ENCODE results near the gene DHCR24. TPM values are rescaled to one million over a fixed set of nuclear protein-coding genes. Genes with fewer than 3 reads are reported as not detected.
"Not testable (repeated sequence)": the region's sequence is repeated elsewhere in the genome, so short reads cannot be mapped to it uniquely, and the experiment has no call there.

The DHCR24 gene, protein sequence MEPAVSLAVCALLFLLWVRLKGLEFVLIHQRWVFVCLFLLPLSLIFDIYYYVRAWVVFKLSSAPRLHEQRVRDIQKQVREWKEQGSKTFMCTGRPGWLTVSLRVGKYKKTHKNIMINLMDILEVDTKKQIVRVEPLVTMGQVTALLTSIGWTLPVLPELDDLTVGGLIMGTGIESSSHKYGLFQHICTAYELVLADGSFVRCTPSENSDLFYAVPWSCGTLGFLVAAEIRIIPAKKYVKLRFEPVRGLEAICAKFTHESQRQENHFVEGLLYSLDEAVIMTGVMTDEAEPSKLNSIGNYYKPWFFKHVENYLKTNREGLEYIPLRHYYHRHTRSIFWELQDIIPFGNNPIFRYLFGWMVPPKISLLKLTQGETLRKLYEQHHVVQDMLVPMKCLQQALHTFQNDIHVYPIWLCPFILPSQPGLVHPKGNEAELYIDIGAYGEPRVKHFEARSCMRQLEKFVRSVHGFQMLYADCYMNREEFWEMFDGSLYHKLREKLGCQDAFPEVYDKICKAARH
- total RNA-seq (2014; rRNA removed; shearing (Covaris generic)), result 42.9 and 65.8 TPM in 2 replicates

DNA sequence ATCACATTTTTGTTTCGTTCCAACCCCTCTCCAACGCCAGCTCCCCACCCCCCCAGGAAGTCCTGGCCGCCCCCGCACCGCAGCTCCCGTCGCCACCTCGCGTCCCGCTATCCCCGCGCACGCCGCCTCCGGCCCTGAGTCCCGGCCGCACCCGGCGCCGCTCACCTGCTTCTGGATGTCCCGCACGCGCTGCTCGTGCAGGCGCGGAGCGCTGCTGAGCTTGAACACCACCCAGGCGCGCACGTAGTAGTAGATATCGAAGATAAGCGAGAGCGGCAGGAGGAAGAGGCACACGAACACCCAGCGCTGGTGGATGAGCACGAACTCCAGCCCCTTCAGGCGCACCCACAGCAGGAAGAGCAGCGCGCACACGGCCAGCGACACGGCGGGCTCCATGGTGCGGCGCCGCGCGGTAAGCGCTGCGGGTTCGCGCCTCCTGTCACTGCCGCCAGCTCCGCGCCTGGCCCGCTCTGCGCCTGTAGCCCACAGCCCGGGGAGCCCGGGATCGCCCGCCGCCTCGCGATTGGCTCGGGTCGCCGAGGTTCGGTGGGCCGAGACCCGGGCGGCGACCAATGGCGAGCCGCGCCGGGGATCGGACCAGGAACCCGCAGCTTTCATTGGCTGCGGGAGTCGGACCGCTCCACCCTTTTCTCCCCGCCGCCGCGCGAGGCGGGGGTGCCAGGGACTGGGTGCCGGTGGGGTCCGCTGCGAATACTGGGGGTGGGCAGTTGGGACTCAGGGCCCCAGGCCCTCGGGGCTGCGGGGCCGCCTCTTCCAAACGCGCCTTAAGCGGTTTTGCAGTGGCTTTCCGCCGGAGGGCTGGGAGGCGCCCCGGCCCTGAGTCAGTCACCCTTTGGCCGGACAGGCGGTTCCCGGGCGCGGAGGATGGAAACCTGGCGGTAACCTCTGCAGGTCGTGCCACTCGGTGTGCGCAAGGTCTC lies at the start of gene DHCR24:
DHCR24 (minus strand) TSS at position 472 of the 941 bp plus-strand sequence; CDS start at position 396, 76 bp downstream.
- peaks cover 35% of the 10 kb centered on the region for H3K4me1 ChIP-seq (replicated peaks)
- no peaks in the 10 kb centered on the region for H3K27me3 ChIP-seq (replicated peaks)
- no peaks in the 10 kb centered on the region for H3K9me3 ChIP-seq (replicated peaks)
- peak; percentile 80 to 81 for DNase-seq (ENCODE audit: low read depth in 1 of 2, low spot score in 2 of 2)
- peak within 1 kb of the TSS; percentile 16; the same call in 1 of the 2 replicates for H3K27ac ChIP-seq
- peak within 1 kb of the TSS; percentile 69 for H3K4me3 ChIP-seq
- peaks cover 9% of the 10 kb centered on the region for H3K36me3 ChIP-seq

DNA sequence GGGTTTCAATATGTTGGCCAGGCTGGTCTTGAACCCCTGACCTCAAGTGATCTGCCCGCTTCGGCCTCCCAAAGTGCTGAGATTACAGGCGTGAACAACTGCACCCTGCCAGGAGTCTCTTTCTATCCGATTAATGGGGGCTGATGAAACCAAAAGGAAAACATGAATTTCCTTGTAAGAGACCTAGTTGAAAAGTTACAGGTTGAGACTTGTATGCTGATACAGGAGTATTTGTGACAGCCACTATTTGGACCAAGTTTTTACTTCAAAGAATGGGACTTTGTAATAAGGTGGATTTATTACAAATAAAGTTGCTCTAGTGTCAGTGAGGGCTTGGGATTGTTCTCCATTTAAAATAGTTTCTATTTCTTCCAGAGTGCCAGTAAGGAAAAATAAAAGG lies 49.8 kb upstream of the DHCR24 start:
- no peaks in the 10 kb centered on the region for H3K27me3 ChIP-seq (replicated peaks)
- peaks cover 46% of the 10 kb centered on the region for H3K4me1 ChIP-seq (replicated peaks)
- H3K9me3 ChIP-seq (replicated peaks), result peaks cover 7% of the 10 kb centered on the region
- no peak for DNase-seq (ENCODE audit: low read depth in 1 of 2, low spot score in 2 of 2)
- H3K36me3 ChIP-seq, result no peaks in the 10 kb centered on the region
- H3K4me3 ChIP-seq, result no peak overlapping the region
- H3K27ac ChIP-seq, result no peak overlapping the region

DNA sequence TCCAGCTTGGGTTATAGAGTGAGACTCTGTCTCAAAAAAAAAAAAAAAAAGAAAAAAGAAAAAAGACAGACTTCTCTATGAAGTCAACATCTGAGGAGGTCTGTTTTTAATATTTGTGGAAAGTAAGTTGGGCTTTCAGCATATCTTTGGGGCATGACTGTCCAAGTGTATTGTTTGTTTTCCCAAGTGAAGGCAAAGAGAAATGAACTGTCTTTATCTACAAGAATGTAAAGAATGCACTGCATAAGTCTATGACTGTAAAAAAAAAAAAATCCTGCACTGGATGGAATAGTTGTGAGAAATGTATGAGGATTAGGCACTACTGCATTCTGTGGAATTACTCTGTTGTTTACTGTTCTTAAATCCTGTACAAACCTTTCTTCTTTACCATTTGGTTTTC lies 47.9 kb upstream of the DHCR24 start:
- H3K4me1 ChIP-seq (replicated peaks), result peaks cover 37% of the 10 kb centered on the region
- DNase-seq (ENCODE audit: low read depth in 1 of 2, low spot score in 2 of 2), result peak in 1 of 2 experiments; percentile 91
- no peaks in the 10 kb centered on the region for H3K36me3 ChIP-seq
- H3K27me3 ChIP-seq (replicated peaks), result no peaks in the 10 kb centered on the region
- peaks cover 7% of the 10 kb centered on the region for H3K9me3 ChIP-seq (replicated peaks)
- no peak overlapping the region for H3K4me3 ChIP-seq
- H3K27ac ChIP-seq, result peak overlapping the region; percentile 90

DNA sequence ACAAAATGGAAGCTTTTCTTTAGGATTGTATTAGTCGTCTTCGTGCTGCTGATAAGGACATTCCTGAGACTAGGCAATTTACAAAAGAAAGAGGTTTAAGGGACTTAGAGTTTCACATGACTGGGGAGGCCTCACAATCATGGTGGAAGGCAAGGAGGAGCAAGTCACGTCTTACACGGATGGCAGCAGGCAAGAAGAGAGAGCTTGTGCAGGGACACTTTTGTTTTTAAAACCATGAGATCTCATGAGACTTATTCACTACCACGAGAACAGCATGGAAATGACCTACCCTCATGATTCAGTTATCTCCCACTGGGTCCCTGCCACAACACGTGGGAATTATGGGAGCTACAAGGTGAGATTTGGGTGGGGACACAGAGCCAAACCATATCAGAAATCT lies 47.1 kb upstream of the DHCR24 start:
- H3K4me1 ChIP-seq (replicated peaks), result peaks cover 31% of the 10 kb centered on the region
- not testable (repeated sequence) for DNase-seq (ENCODE audit: low read depth in 1 of 2, low spot score in 2 of 2); H3K4me3 ChIP-seq; H3K27me3 ChIP-seq (replicated peaks); H3K9me3 ChIP-seq (replicated peaks); H3K36me3 ChIP-seq
- peak overlapping the region; percentile 90 for H3K27ac ChIP-seq

DNA sequence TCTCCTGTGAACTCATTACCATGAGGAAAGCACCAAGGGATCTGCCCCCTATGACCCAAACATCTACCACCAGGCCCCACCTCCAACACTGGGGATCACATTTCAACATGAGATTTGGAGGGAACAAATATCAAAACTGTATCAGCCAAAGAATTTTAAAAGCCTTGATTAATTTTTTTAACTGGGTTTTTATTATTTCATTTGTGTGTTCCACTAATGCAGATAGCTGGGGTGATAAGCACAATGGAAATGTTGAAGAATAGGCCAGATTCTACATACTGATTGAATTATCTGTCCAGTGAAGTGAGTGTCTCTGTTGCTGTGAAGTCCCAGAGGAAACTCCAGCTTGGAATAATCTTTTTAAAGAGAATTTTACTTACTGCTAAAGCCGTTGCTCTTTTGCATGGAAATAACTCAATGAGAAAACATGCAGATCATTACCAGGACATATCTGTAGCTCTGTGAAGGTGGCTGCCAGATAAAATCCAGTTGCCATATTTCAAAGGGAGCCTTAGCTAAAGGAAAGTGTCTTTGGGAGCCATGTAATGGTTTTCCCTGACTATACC lies 44.4 kb upstream of the DHCR24 start:
- Histone ChIP-seq H3K9me3 (replicated peaks) (peaks cover 7% of the 10 kb centered on the region), H3K27ac (no peak overlapping the region), H3K36me3 (no peaks in the 10 kb centered on the region), H3K4me3 (no peak overlapping the region), H3K4me1 (replicated peaks) (peaks cover 22% of the 10 kb centered on the region), H3K27me3 (replicated peaks) (no peaks in the 10 kb centered on the region)
- no peak for DNase-seq (ENCODE audit: low read depth in 1 of 2, low spot score in 2 of 2)

DNA sequence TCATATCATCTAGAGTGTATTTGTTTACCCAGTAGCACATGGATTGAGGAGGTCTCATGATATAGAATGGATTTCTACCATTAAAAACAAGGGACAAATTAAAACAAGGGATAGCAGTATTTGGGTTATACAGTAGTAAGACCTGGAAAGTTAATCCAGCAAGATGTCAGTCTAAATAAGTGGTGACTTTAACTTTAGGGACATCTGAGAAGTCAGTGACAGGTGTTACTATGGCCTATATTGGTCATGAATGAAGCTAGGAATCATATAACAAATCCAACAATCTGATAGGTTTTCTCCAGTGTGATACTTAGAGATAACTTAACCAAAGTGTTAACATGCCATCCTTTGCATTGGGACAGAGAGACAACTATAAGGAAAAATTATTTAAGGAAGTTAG lies 42.7 kb upstream of the DHCR24 start:
- no peak overlapping the region for H3K4me3 ChIP-seq
- no peaks in the 10 kb centered on the region for H3K36me3 ChIP-seq
- H3K27me3 ChIP-seq (replicated peaks), result no peaks in the 10 kb centered on the region
- H3K27ac ChIP-seq, result no peak overlapping the region
- peaks cover 7% of the 10 kb centered on the region for H3K9me3 ChIP-seq (replicated peaks)
- H3K4me1 ChIP-seq (replicated peaks), result peaks cover 16% of the 10 kb centered on the region
- DNase-seq (ENCODE audit: low read depth in 1 of 2, low spot score in 2 of 2), result no peak

DNA sequence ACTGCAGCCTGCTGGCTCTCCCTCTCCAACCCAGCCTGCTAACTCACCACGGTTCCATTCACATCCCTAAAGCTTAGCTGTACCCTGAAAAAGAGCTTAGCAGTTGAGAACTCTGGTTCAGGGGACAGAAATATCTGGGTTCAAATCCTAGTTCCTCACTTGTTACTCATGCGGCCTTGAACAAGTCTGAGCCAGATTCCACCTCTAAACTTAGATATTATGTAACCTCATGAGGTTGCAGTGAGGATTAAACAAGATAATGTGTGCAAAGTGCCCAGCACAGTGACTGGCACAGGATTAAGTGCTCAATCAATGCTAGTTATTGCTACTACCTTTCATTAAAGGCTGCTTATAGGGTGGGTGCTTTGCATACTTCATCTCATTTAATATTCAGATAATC lies 41.3 kb upstream of the DHCR24 start:
- Histone ChIP-seq H3K4me3 (no peak overlapping the region), H3K27ac (no peak overlapping the region), H3K36me3 (no peaks in the 10 kb centered on the region), H3K9me3 (replicated peaks) (0 out of 2 replicates have a peak, but pooled peaks cover 3% of the 10 kb centered on the region), H3K27me3 (replicated peaks) (no peaks in the 10 kb centered on the region), H3K4me1 (replicated peaks) (peaks cover 8% of the 10 kb centered on the region)
- DNase-seq (ENCODE audit: low read depth in 1 of 2, low spot score in 2 of 2), result no peak

DNA sequence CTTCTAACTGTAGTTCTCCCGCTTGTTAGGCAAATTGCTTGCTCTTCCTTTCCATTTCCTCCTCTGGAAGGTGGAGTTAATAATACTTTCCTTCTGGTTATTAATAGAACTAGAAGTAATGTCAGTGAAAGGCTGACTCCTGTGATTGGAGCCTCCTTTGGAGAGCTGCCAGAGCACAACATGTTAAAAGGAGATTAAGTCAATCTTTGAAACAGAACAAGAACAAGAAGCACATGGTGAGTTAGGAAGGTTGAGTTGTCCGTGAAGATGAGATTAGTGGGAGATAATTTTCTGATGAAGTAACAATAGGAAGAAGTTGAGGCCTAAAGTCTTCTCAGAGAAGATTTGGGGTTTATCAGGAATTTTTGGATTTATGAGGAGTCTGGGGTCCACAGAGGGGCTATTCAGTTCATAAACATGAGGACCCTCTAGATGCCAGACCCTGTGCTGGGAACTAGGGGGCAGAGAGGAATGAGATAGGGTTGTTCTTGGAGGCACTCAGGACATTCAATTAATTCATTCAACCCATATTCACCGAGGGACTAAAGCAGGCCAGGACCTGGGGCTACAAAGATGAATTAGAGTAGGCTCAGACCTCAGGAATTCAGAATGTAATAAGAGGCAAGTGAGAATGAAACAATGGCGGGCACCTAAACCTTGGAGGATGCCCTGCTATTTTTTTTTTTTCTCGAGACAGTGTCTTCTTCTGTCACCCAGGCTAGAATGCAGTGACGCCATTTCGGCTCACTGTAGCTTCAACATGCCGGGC lies 40.7 kb upstream of the DHCR24 start:
- Histone ChIP-seq H3K27me3 (replicated peaks) (no peaks in the 10 kb centered on the region; the same call in 1 of the 2 replicates), H3K4me3 (no peak overlapping the region), H3K36me3 (no peaks in the 10 kb centered on the region), H3K27ac (no peak overlapping the region), H3K4me1 (replicated peaks) (peaks cover 8% of the 10 kb centered on the region), H3K9me3 (replicated peaks) (no peaks in the 10 kb centered on the region)
- DNase-seq (ENCODE audit: low read depth in 1 of 2, low spot score in 2 of 2), result no peak

DNA sequence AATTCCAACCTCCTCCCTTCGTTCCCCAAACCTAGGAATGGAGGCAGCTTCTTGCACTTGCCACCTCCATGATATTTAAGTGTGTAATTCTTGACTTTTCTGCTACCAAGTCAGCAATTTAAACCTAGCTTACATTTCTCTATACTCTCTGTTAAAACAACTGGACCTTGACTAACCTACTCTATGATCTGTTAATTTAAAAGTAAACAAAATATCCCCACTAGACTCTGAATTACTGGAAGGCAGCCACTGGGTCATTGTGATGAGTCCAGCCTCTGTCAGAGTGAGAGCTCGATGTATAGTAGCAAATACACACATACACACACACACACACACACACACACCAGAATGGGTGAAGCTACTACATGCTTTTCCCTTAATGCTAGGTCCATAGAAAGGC lies 40.0 kb upstream of the DHCR24 start:
- no peak for DNase-seq (ENCODE audit: low read depth in 1 of 2, low spot score in 2 of 2)

DNA sequence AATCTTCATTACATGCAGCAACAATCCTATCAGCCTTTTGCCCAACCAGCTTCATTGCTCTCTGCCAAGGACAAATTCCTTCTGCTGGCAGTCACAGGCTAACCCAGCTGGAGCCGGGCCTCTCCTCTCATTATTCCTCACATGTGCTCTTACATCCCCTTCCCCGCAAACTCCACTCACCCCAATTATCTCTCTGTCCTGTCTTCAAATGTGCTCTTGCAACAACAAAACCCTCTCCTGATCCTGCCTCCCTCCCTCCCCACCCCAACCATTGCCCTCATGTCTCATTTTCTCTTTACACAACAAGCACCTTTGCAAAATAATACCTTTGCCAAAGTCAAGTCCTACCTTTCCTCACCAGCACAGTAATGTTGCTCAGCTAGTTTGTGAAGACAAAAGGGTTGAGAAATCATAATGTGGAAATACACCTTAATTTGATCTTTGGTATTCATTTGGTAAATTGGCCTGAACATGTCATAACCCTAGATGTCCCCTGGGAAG lies 36.0 kb upstream of the DHCR24 start:
- Histone ChIP-seq H3K36me3 (no peaks in the 10 kb centered on the region), H3K27me3 (replicated peaks) (peaks cover 2% of the 10 kb centered on the region; the same call in 1 of the 2 replicates), H3K9me3 (replicated peaks) (no peaks in the 10 kb centered on the region), H3K4me3 (no peak overlapping the region), H3K4me1 (replicated peaks) (peaks cover 8% of the 10 kb centered on the region), H3K27ac (no peak overlapping the region)
- no peak for DNase-seq (ENCODE audit: low read depth in 1 of 2, low spot score in 2 of 2)

More for the DNA sequence above, 40.0 kb upstream of the DHCR24 start:
- H3K36me3 ChIP-seq, result no peaks in the 10 kb centered on the region
- no peak overlapping the region for H3K4me3 ChIP-seq
- no peaks in the 10 kb centered on the region for H3K9me3 ChIP-seq (replicated peaks)
- H3K4me1 ChIP-seq (replicated peaks), result peaks cover 8% of the 10 kb centered on the region
- H3K27me3 ChIP-seq (replicated peaks), result no peaks in the 10 kb centered on the region; the same call in 1 of the 2 replicates
- no peak overlapping the region for H3K27ac ChIP-seq

DNA sequence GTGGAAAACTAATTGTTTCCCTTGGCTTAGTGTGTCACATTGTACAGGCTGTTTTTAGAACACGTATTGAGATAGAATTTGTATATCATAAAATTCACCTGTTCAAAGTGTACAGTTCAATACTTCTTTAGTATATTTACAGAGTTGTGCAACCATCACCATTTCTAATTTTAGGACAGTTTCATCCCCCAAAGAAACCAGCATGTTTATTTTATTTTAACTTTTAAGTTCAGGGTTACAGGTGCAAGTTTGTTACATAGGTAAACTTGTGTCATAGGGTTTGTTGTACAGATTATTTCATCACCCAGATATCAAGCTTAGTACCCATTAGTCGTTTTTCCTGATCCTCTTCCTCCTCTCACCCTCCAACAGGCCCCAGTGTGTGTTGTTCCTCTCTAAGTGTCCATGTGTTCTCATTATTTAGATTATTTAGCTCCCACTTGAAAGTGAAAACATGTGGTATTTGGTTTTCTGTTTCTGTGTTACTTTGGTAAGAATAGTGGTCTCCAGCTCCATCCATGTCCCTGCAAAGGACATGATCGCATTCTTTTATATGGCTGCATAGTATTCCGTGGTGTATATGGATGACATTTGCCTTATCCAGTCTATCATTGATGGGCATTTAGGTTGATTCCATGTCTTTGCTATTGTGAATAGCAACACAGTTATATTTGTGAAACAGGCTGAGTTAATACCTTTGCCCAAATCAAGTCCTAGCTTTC lies 35.2 kb upstream of the DHCR24 start:
- H3K9me3 ChIP-seq (replicated peaks), result no peaks in the 10 kb centered on the region
- no peak for DNase-seq (ENCODE audit: low read depth in 1 of 2, low spot score in 2 of 2)

More for the DNA sequence above, 35.2 kb upstream of the DHCR24 start:
- peaks cover 2% of the 10 kb centered on the region; the same call in 1 of the 2 replicates for H3K27me3 ChIP-seq (replicated peaks)
- no peak overlapping the region for H3K27ac ChIP-seq
- H3K36me3 ChIP-seq, result no peaks in the 10 kb centered on the region
- H3K4me3 ChIP-seq, result no peak overlapping the region
- H3K4me1 ChIP-seq (replicated peaks), result peaks cover 4% of the 10 kb centered on the region

All from SJSA1 (cell line).